Dendritic cell treated with granulocyte-macrophage colony-stimulating factor and Interleukin-4, amounts not matched to agents 40 ng/mL and 50 ng/mL, for 4 days (primary cell): Measurements from ENCODE around the gene MFAP4.

ENCODE experiments used
- H3K27ac Mint-ChIP-seq: one replicate; pipeline ENCODE4 v1.8.0; 2022; ENCODE audit warnings: mild to moderate bottlenecking, mixed read lengths
- H3K27me3 Mint-ChIP-seq: one replicate; pipeline ENCODE4 v1.8.0; 2022; ENCODE audit warnings: mild to moderate bottlenecking, mixed read lengths
- H3K36me3 Mint-ChIP-seq: one replicate; pipeline ENCODE4 v1.8.0; 2022; ENCODE audit warnings: low read depth, mixed read lengths
- H3K4me1 Mint-ChIP-seq: one replicate; pipeline ENCODE4 v1.8.0; 2022; ENCODE audit warnings: low read depth, mixed read lengths
- H3K4me3 Mint-ChIP-seq: one replicate; pipeline ENCODE4 v1.8.0; 2022; ENCODE audit warnings: mild to moderate bottlenecking, moderate library complexity, mixed read lengths
- H3K9me3 Mint-ChIP-seq: one replicate; pipeline ENCODE4 v1.8.0; 2022; ENCODE audit warnings: mixed read lengths
- intact Hi-C: fragments of 100-400 bp; cut with micrococcal nuclease; formaldehyde crosslinking; loops from one replicate; pipeline ENCODE4 v1.15.0; 2022

Gene MFAP4

GRCh38 chr17:19402171-19402570 lies 15.2 kb upstream of the MFAP4 start:
- Mint-ChIP-seq H3K27me3 (peaks cover 7% of the 10 kb centered on the region), H3K9me3 (no peaks in the 10 kb centered on the region), H3K27ac (no peak overlapping the region), H3K36me3 (no peaks in the 10 kb centered on the region), H3K4me3 (no peak overlapping the region), H3K4me1 (peaks cover 31% of the 10 kb centered on the region)
- intact Hi-C loops, result no loop called here

GRCh38 chr17:19401321-19402010 lies 14.5 kb upstream of the MFAP4 start:
- Mint-ChIP-seq H3K4me3 (no peak overlapping the region), H3K27ac (no peak overlapping the region), H3K9me3 (no peaks in the 10 kb centered on the region), H3K36me3 (no peaks in the 10 kb centered on the region), H3K4me1 (peaks cover 31% of the 10 kb centered on the region), H3K27me3 (peaks cover 7% of the 10 kb centered on the region)
- intact Hi-C loops, result no loop called here

- Mint-ChIP-seq H3K4me1 (peaks cover 31% of the 10 kb centered on the region), H3K4me3 (no peak overlapping the region), H3K27me3 (peaks cover 7% of the 10 kb centered on the region), H3K9me3 (no peaks in the 10 kb centered on the region), H3K36me3 (no peaks in the 10 kb centered on the region), H3K27ac (peak overlapping the region; percentile 28)
- intact Hi-C loops, result no loop called here
These were observed 12.9 kb upstream of the MFAP4 start for GRCh38 chr17:19399750-19400450.

GRCh38 chr17:19398301-19399181 lies 11.6 kb upstream of the MFAP4 start:
- H3K36me3 Mint-ChIP-seq, result no peaks in the 10 kb centered on the region
- peak overlapping the region; percentile 79 for H3K27ac Mint-ChIP-seq
- H3K9me3 Mint-ChIP-seq, result no peaks in the 10 kb centered on the region
- H3K4me1 Mint-ChIP-seq, result peaks cover 31% of the 10 kb centered on the region
- peaks cover 6% of the 10 kb centered on the region for H3K27me3 Mint-ChIP-seq
- intact Hi-C loops, result no loop called here
- H3K4me3 Mint-ChIP-seq, result no peak overlapping the region

- peaks cover 5% of the 10 kb centered on the region for H3K27me3 Mint-ChIP-seq
- H3K9me3 Mint-ChIP-seq, result no peaks in the 10 kb centered on the region
- peaks cover 27% of the 10 kb centered on the region for H3K4me1 Mint-ChIP-seq
- no peaks in the 10 kb centered on the region for H3K36me3 Mint-ChIP-seq
- no peak overlapping the region for H3K4me3 Mint-ChIP-seq
- peak overlapping the region; percentile 79 for H3K27ac Mint-ChIP-seq
- intact Hi-C loops, result no loop called here
These were observed 10.6 kb upstream of the MFAP4 start for GRCh38 chr17:19397556-19398041.

- Mint-ChIP-seq H3K9me3 (no peaks in the 10 kb centered on the region), H3K4me1 (peaks cover 29% of the 10 kb centered on the region), H3K4me3 (no peak overlapping the region), H3K27me3 (no peaks in the 10 kb centered on the region), H3K36me3 (no peaks in the 10 kb centered on the region), H3K27ac (no peak overlapping the region)
- intact Hi-C loops, result no loop called here
These were observed 5.3 kb upstream of the MFAP4 start for GRCh38 chr17:19392303-19392702.

- no peak overlapping the region for H3K27ac Mint-ChIP-seq
- intact Hi-C loops, result no loop called here
- H3K4me1 Mint-ChIP-seq, result peaks cover 38% of the 10 kb centered on the region
- H3K4me3 Mint-ChIP-seq, result no peak overlapping the region
- H3K9me3 Mint-ChIP-seq, result no peaks in the 10 kb centered on the region
- no peaks in the 10 kb centered on the region for H3K27me3 Mint-ChIP-seq
- H3K36me3 Mint-ChIP-seq, result no peaks in the 10 kb centered on the region
These were observed 4.4 kb upstream of the MFAP4 start for GRCh38 chr17:19391432-19391831.

- intact Hi-C loops, result no loop called here
- H3K9me3 Mint-ChIP-seq, result no peaks in the 10 kb centered on the region
- H3K36me3 Mint-ChIP-seq, result no peaks in the 10 kb centered on the region
- no peaks in the 10 kb centered on the region for H3K27me3 Mint-ChIP-seq
- peaks cover 42% of the 10 kb centered on the region for H3K4me1 Mint-ChIP-seq
- H3K4me3 Mint-ChIP-seq, result no peak overlapping the region
- no peak overlapping the region for H3K27ac Mint-ChIP-seq
These were observed 4.0 kb upstream of the MFAP4 start for GRCh38 chr17:19390951-19391350.

- H3K27me3 Mint-ChIP-seq, result no peaks in the 10 kb centered on the region
- peaks cover 16% of the 10 kb centered on the region for H3K36me3 Mint-ChIP-seq
- H3K4me1 Mint-ChIP-seq, result peaks cover 55% of the 10 kb centered on the region
- no peak overlapping the region for H3K4me3 Mint-ChIP-seq
- intact Hi-C loops, result no loop called here
- H3K27ac Mint-ChIP-seq, result no peak overlapping the region
- H3K9me3 Mint-ChIP-seq, result no peaks in the 10 kb centered on the region
These were observed 2.1 kb upstream of the MFAP4 start for GRCh38 chr17:19388791-19389785.

GRCh38 chr17:19387921-19388521 lies 1.0 kb upstream of the MFAP4 start:
- intact Hi-C loops, result no loop called here
- Mint-ChIP-seq H3K4me3 (no peak overlapping the region), H3K27me3 (no peaks in the 10 kb centered on the region), H3K4me1 (peaks cover 66% of the 10 kb centered on the region), H3K9me3 (no peaks in the 10 kb centered on the region), H3K27ac (peak overlapping the region; percentile 2), H3K36me3 (peaks cover 27% of the 10 kb centered on the region)

- Mint-ChIP-seq H3K4me3 (no peak overlapping the region), H3K36me3 (peaks cover 44% of the 10 kb centered on the region), H3K27me3 (no peaks in the 10 kb centered on the region), H3K27ac (peak overlapping the region; percentile 2), H3K4me1 (peaks cover 77% of the 10 kb centered on the region), H3K9me3 (no peaks in the 10 kb centered on the region)
- intact Hi-C loops, result no loop called here
These were observed 700 bp downstream of the MFAP4 start for GRCh38 chr17:19386051-19386929.

- intact Hi-C loops, result no loop called here
- H3K27ac Mint-ChIP-seq, result no peak overlapping the region
- H3K36me3 Mint-ChIP-seq, result peaks cover 52% of the 10 kb centered on the region
- no peak overlapping the region for H3K4me3 Mint-ChIP-seq
- H3K27me3 Mint-ChIP-seq, result no peaks in the 10 kb centered on the region
- H3K4me1 Mint-ChIP-seq, result peaks cover 77% of the 10 kb centered on the region
- H3K9me3 Mint-ChIP-seq, result no peaks in the 10 kb centered on the region
These were observed 1.4 kb downstream of the MFAP4 start for GRCh38 chr17:19385521-19385983.
